ENCODE measurements around the gene CIAO1.
"Not testable (repeated sequence)": the region's sequence is repeated elsewhere in the genome, so short reads cannot be mapped to it uniquely, and the experiment has no call there.

The CIAO1 gene

GRCh38 chr2:96287273-96287856 is 21.3 kb downstream of the CIAO1 start:
- DNase-seq (ENCODE audit: extremely low spot score) = no peak
- ChIA-PET CTCF (no interaction called here), POLR2A (no interaction called here)
- TF ChIP-seq SUZ12 (IDR thresholded peaks at IDR 0.05) (no peak), SP1 (IDR thresholded peaks at IDR 0.05) (no peak), ELF4 (IDR thresholded peaks at IDR 0.05) (no peak), FOXA1 (IDR thresholded peaks at IDR 0.05) (no peak), FOXK2 (IDR thresholded peaks at IDR 0.05) (no peak), TARDBP (IDR thresholded peaks at IDR 0.05) (no peak), LEF1 (IDR thresholded peaks at IDR 0.05; ENCODE audit: borderline replicate concordance) (no peak), CTBP1 (IDR thresholded peaks at IDR 0.05; ENCODE audit: borderline replicate concordance) (no peak), NFRKB (IDR thresholded peaks at IDR 0.05) (no peak), FOXM1 (IDR thresholded peaks at IDR 0.05; ENCODE audit: borderline replicate concordance) (no peak), L3MBTL2 (conservative IDR thresholded peaks at IDR 0.05) (no peak), PKNOX1 (IDR thresholded peaks at IDR 0.05) (no peak), ZNF384 (IDR thresholded peaks at IDR 0.05) (no peak), BHLHE40 (IDR thresholded peaks at IDR 0.05; ENCODE audit: borderline replicate concordance) (no peak), HDGF (IDR thresholded peaks at IDR 0.05; ENCODE audit: borderline replicate concordance) (no peak), ARNT (IDR thresholded peaks at IDR 0.05) (no peak)

GRCh38 chr2:96291751-96292150 is 25.7 kb downstream of the CIAO1 start:
- no peak for DNase-seq (ENCODE audit: extremely low spot score)
- ChIA-PET CTCF (no interaction called here), POLR2A (interaction anchor here (0.9 to 1.0 kb wide), 2 partner anchors 13 to 33 kb away, joined by 3 read pairs; partner anchors contain the start of genes ITPRIPL1 and SNRNP200)
- TF ChIP-seq HDGF (IDR thresholded peaks at IDR 0.05; ENCODE audit: borderline replicate concordance) (no peak), ARNT (IDR thresholded peaks at IDR 0.05) (no peak), SUZ12 (IDR thresholded peaks at IDR 0.05) (no peak), FOXK2 (IDR thresholded peaks at IDR 0.05) (no peak), BHLHE40 (IDR thresholded peaks at IDR 0.05; ENCODE audit: borderline replicate concordance) (no peak), CTBP1 (IDR thresholded peaks at IDR 0.05; ENCODE audit: borderline replicate concordance) (no peak), TARDBP (IDR thresholded peaks at IDR 0.05) (no peak), L3MBTL2 (conservative IDR thresholded peaks at IDR 0.05) (no peak)

GRCh38 chr2:96294271-96294670 is 28.2 kb downstream of the CIAO1 start:
- ChIA-PET CTCF (interaction anchor here (0.6 kb wide), 1 partner anchor 20 kb away, joined by 3 read pairs; no protein-coding TSS in a partner anchor), POLR2A (interaction anchor here (3.0 kb wide), 1 partner anchor 11 kb away, joined by 10 read pairs; the partner anchor contains the start of gene SNRNP200)
- DNase-seq (ENCODE audit: extremely low spot score) = not testable (repeated sequence)

- ChIA-PET POLR2A (no interaction called here), CTCF (no interaction called here)
- DNase-seq (ENCODE audit: extremely low spot score) = no peak
- TF ChIP-seq CTBP1 (IDR thresholded peaks at IDR 0.05; ENCODE audit: borderline replicate concordance) (no peak), HDGF (IDR thresholded peaks at IDR 0.05; ENCODE audit: borderline replicate concordance) (no peak), NFRKB (IDR thresholded peaks at IDR 0.05) (no peak)
Observed at GRCh38 chr2:96296925-96297324, 30.9 kb downstream of the CIAO1 start.

GRCh38 chr2:96301865-96302264 is 35.8 kb downstream of the CIAO1 start:
- ChIA-PET CTCF (no interaction called here), POLR2A (interaction anchor here (0.9 to 1.4 kb wide), 2 partner anchors 20 to 34 kb away, joined by 3 read pairs; partner anchors contain the start of gene NCAPH)
- no peak for TF ChIP-seq TARDBP (IDR thresholded peaks at IDR 0.05)
- no peak for TF ChIP-seq NFRKB (IDR thresholded peaks at IDR 0.05)
- TF ChIP-seq BHLHE40 (IDR thresholded peaks at IDR 0.05; ENCODE audit: borderline replicate concordance) = no peak
- TF ChIP-seq L3MBTL2 (conservative IDR thresholded peaks at IDR 0.05) = no peak
- TF ChIP-seq FOXK2 (IDR thresholded peaks at IDR 0.05) = no peak
- TF ChIP-seq HDGF (IDR thresholded peaks at IDR 0.05; ENCODE audit: borderline replicate concordance) = no peak

GRCh38 chr2:96304606-96305005 is 38.6 kb downstream of the CIAO1 start:
- TF ChIP-seq ZNF384 (IDR thresholded peaks at IDR 0.05) = no peak
- no peak for TF ChIP-seq HDGF (IDR thresholded peaks at IDR 0.05; ENCODE audit: borderline replicate concordance)
- TF ChIP-seq FOXM1 (IDR thresholded peaks at IDR 0.05; ENCODE audit: borderline replicate concordance) = no peak
- no peak for TF ChIP-seq CTBP1 (IDR thresholded peaks at IDR 0.05; ENCODE audit: borderline replicate concordance)
- TF ChIP-seq TARDBP (IDR thresholded peaks at IDR 0.05) = no peak
- TF ChIP-seq PKNOX1 (IDR thresholded peaks at IDR 0.05) = no peak
- no peak for TF ChIP-seq FOXA1 (IDR thresholded peaks at IDR 0.05)
- TF ChIP-seq NFRKB (IDR thresholded peaks at IDR 0.05) = no peak
- no peak for TF ChIP-seq BHLHE40 (IDR thresholded peaks at IDR 0.05; ENCODE audit: borderline replicate concordance)
- TF ChIP-seq FOXK2 (IDR thresholded peaks at IDR 0.05) = no peak
- TF ChIP-seq LEF1 (IDR thresholded peaks at IDR 0.05; ENCODE audit: borderline replicate concordance) = no peak
- no peak for TF ChIP-seq ELF4 (IDR thresholded peaks at IDR 0.05)
- no peak for TF ChIP-seq L3MBTL2 (conservative IDR thresholded peaks at IDR 0.05)
- no peak for TF ChIP-seq SUZ12 (IDR thresholded peaks at IDR 0.05)
- TF ChIP-seq ARNT (IDR thresholded peaks at IDR 0.05) = no peak
- no peak for TF ChIP-seq SP1 (IDR thresholded peaks at IDR 0.05)
- ChIA-PET CTCF (no interaction called here), POLR2A (interaction anchor here (1.1 to 5.8 kb wide), 10 partner anchors 10 to 40 kb away, joined by 3 to 60 read pairs (median 4); partner anchors contain the start of gene NCAPH)
- DNase-seq (ENCODE audit: extremely low spot score) = no peak

More at GRCh38 chr2:96301865-96302264, 35.8 kb downstream of the CIAO1 start:
- DNase-seq (ENCODE audit: extremely low spot score) = no peak

All from HEK293T (cell line).